ENCODE results near the gene GPNMB. TPM values are rescaled to one million over a fixed set of nuclear protein-coding genes. Genes with fewer than 3 reads are reported as not detected.
"Not testable (repeated sequence)": the region's sequence is repeated elsewhere in the genome, so short reads cannot be mapped to it uniquely, and the experiment has no call there.

GPNMB gene
- total RNA-seq, 2 donors from 2014 or later: 0.88 to 1.1 TPM

- no peak overlapping the region for H3K4me3 Mint-ChIP-seq
- no peak overlapping the region for H3K27ac Mint-ChIP-seq
- H3K36me3 Mint-ChIP-seq (ENCODE audit: insufficient read depth in 2 of 2): no peaks in the 10 kb centered on the region
- H3K27me3 Mint-ChIP-seq (ENCODE audit: low read depth): peaks cover 30% of the 10 kb centered on the region
- ATAC-seq (replicated peaks in 1 of 2): no peak
- DNase-seq: no peak
- no peaks in the 10 kb centered on the region for H3K9me3 Mint-ChIP-seq
- H3K4me1 Mint-ChIP-seq (ENCODE audit: low read depth): no peaks in the 10 kb centered on the region
Measured at GRCh38 chr7:23213755-23214154, 32.8 kb upstream of the GPNMB start.

- Mint-ChIP-seq H3K36me3 (ENCODE audit: insufficient read depth in 2 of 2) (no peaks in the 10 kb centered on the region), H3K9me3 (no peaks in the 10 kb centered on the region), H3K4me3 (no peak overlapping the region), H3K27ac (no peak overlapping the region), H3K27me3 (ENCODE audit: low read depth) (peaks cover 35% of the 10 kb centered on the region), H3K4me1 (ENCODE audit: low read depth) (no peaks in the 10 kb centered on the region)
- no peak for ATAC-seq (replicated peaks in 1 of 2)
- no peak for DNase-seq
Measured at GRCh38 chr7:23214423-23214822, 32.2 kb upstream of the GPNMB start.

- no peak for ATAC-seq (replicated peaks in 1 of 2)
- Mint-ChIP-seq H3K36me3 (ENCODE audit: insufficient read depth in 2 of 2) (no peaks in the 10 kb centered on the region), H3K4me1 (ENCODE audit: low read depth) (no peaks in the 10 kb centered on the region), H3K9me3 (no peaks in the 10 kb centered on the region), H3K27ac (no peak overlapping the region), H3K4me3 (no peak overlapping the region), H3K27me3 (ENCODE audit: low read depth) (peaks cover 35% of the 10 kb centered on the region)
- DNase-seq: no peak
Measured at GRCh38 chr7:23214938-23215337, 31.6 kb upstream of the GPNMB start.

GRCh38 chr7:23216021-23216420 is 30.6 kb upstream of the GPNMB start:
- H3K36me3 Mint-ChIP-seq (ENCODE audit: insufficient read depth in 2 of 2): no peaks in the 10 kb centered on the region
- ATAC-seq (replicated peaks in 1 of 2) (no peak), DNase-seq (no peak)
- no peak overlapping the region for H3K27ac Mint-ChIP-seq
- H3K4me3 Mint-ChIP-seq: no peak overlapping the region
- H3K9me3 Mint-ChIP-seq: no peaks in the 10 kb centered on the region
- H3K4me1 Mint-ChIP-seq (ENCODE audit: low read depth): no peaks in the 10 kb centered on the region
- peaks cover 40% of the 10 kb centered on the region for H3K27me3 Mint-ChIP-seq (ENCODE audit: low read depth)

GRCh38 chr7:23218196-23218595 is 28.4 kb upstream of the GPNMB start:
- H3K9me3 Mint-ChIP-seq: no peaks in the 10 kb centered on the region
- no peaks in the 10 kb centered on the region for H3K36me3 Mint-ChIP-seq (ENCODE audit: insufficient read depth in 2 of 2)
- no peak overlapping the region for H3K27ac Mint-ChIP-seq
- no peak overlapping the region for H3K4me3 Mint-ChIP-seq
- ATAC-seq (replicated peaks in 1 of 2) (no peak), DNase-seq (no peak)
- peaks cover 49% of the 10 kb centered on the region for H3K27me3 Mint-ChIP-seq (ENCODE audit: low read depth)
- H3K4me1 Mint-ChIP-seq (ENCODE audit: low read depth): no peaks in the 10 kb centered on the region

- Mint-ChIP-seq H3K4me1 (ENCODE audit: low read depth) (no peaks in the 10 kb centered on the region), H3K27me3 (ENCODE audit: low read depth) (peaks cover 34% of the 10 kb centered on the region), H3K9me3 (no peaks in the 10 kb centered on the region), H3K27ac (no peak overlapping the region), H3K36me3 (ENCODE audit: insufficient read depth in 2 of 2) (no peaks in the 10 kb centered on the region), H3K4me3 (no peak overlapping the region)
- DNase-seq (no peak), ATAC-seq (replicated peaks in 1 of 2) (no peak)
Measured at GRCh38 chr7:23220690-23221305, 25.8 kb upstream of the GPNMB start.

- H3K27me3 Mint-ChIP-seq (ENCODE audit: low read depth): peaks cover 30% of the 10 kb centered on the region
- H3K27ac Mint-ChIP-seq: no peak overlapping the region
- no peak overlapping the region for H3K4me3 Mint-ChIP-seq
- H3K4me1 Mint-ChIP-seq (ENCODE audit: low read depth): no peaks in the 10 kb centered on the region
- no peaks in the 10 kb centered on the region for H3K36me3 Mint-ChIP-seq (ENCODE audit: insufficient read depth in 2 of 2)
- H3K9me3 Mint-ChIP-seq: no peaks in the 10 kb centered on the region
- ATAC-seq (replicated peaks in 1 of 2) (no peak), DNase-seq (no peak)
Measured at GRCh38 chr7:23222439-23223030, 24.0 kb upstream of the GPNMB start.

- H3K27ac Mint-ChIP-seq; DNase-seq; H3K9me3 Mint-ChIP-seq; H3K36me3 Mint-ChIP-seq (ENCODE audit: insufficient read depth in 2 of 2); H3K4me1 Mint-ChIP-seq (ENCODE audit: low read depth); ATAC-seq (replicated peaks in 1 of 2); H3K4me3 Mint-ChIP-seq: not testable (repeated sequence)
- peaks cover 20% of the 10 kb centered on the region for H3K27me3 Mint-ChIP-seq (ENCODE audit: low read depth)
Measured at GRCh38 chr7:23224364-23224763, 22.2 kb upstream of the GPNMB start.

- Mint-ChIP-seq H3K4me3 (no peak overlapping the region), H3K4me1 (ENCODE audit: low read depth) (no peaks in the 10 kb centered on the region), H3K36me3 (ENCODE audit: insufficient read depth in 2 of 2) (no peaks in the 10 kb centered on the region), H3K27ac (no peak overlapping the region), H3K27me3 (ENCODE audit: low read depth) (peaks cover 7% of the 10 kb centered on the region), H3K9me3 (peaks cover 0 to 4% of the 10 kb centered on the region in 2 donors)
- DNase-seq (no peak), ATAC-seq (replicated peaks in 1 of 2) (no peak)
Measured at GRCh38 chr7:23226844-23227450, 19.6 kb upstream of the GPNMB start.

GRCh38 chr7:23228412-23228811 is 18.2 kb upstream of the GPNMB start:
- Mint-ChIP-seq H3K4me1 (ENCODE audit: low read depth) (no peaks in the 10 kb centered on the region), H3K27me3 (ENCODE audit: low read depth) (no peaks in the 10 kb centered on the region), H3K27ac (no peak overlapping the region), H3K4me3 (no peak overlapping the region), H3K36me3 (ENCODE audit: insufficient read depth in 2 of 2) (no peaks in the 10 kb centered on the region), H3K9me3 (peaks cover 0 to 4% of the 10 kb centered on the region in 2 donors)
- ATAC-seq (replicated peaks in 1 of 2) (no peak), DNase-seq (no peak)

- no peaks in the 10 kb centered on the region for H3K36me3 Mint-ChIP-seq (ENCODE audit: insufficient read depth in 2 of 2)
- no peak overlapping the region for H3K27ac Mint-ChIP-seq
- no peaks in the 10 kb centered on the region for H3K4me1 Mint-ChIP-seq (ENCODE audit: low read depth)
- H3K9me3 Mint-ChIP-seq: peaks cover 0 to 4% of the 10 kb centered on the region in 2 donors
- ATAC-seq (replicated peaks in 1 of 2): no peak
- no peak overlapping the region for H3K4me3 Mint-ChIP-seq
- no peak for DNase-seq
- no peaks in the 10 kb centered on the region for H3K27me3 Mint-ChIP-seq (ENCODE audit: low read depth)
Measured at GRCh38 chr7:23230641-23231101, 15.9 kb upstream of the GPNMB start.

- H3K36me3 Mint-ChIP-seq (ENCODE audit: insufficient read depth in 2 of 2): no peaks in the 10 kb centered on the region
- H3K4me1 Mint-ChIP-seq (ENCODE audit: low read depth): no peaks in the 10 kb centered on the region
- no peak for DNase-seq
- no peak overlapping the region for H3K27ac Mint-ChIP-seq
- peaks cover 0 to 4% of the 10 kb centered on the region in 2 donors for H3K9me3 Mint-ChIP-seq
- H3K4me3 Mint-ChIP-seq: no peak overlapping the region
- no peaks in the 10 kb centered on the region for H3K27me3 Mint-ChIP-seq (ENCODE audit: low read depth)
- ATAC-seq (replicated peaks in 1 of 2): no peak
Measured at GRCh38 chr7:23232966-23233365, 13.6 kb upstream of the GPNMB start.

- no peak overlapping the region for H3K4me3 Mint-ChIP-seq
- no peak overlapping the region for H3K27ac Mint-ChIP-seq
- ATAC-seq (replicated peaks in 1 of 2) (no peak), DNase-seq (no peak)
- H3K27me3 Mint-ChIP-seq (ENCODE audit: low read depth): no peaks in the 10 kb centered on the region
- H3K9me3 Mint-ChIP-seq: no peaks in the 10 kb centered on the region
- H3K4me1 Mint-ChIP-seq (ENCODE audit: low read depth): no peaks in the 10 kb centered on the region
- no peaks in the 10 kb centered on the region for H3K36me3 Mint-ChIP-seq (ENCODE audit: insufficient read depth in 2 of 2)
Measured at GRCh38 chr7:23234569-23235296, 11.8 kb upstream of the GPNMB start.

All from activated T-cell treated with anti-CD3 and anti-CD28 coated beads, Interleukin-2, amount 50 U/mL, for 72 hours (primary cell).